AG20443 (cell line): Measurements from ENCODE around the gene FEZ2.

Experiments
- DNase-seq: peaks from one replicate; pipeline ENCODE4 v3.0.0; 2012; ENCODE audit warnings: low spot score, mixed read lengths

Gene FEZ2

DNA sequence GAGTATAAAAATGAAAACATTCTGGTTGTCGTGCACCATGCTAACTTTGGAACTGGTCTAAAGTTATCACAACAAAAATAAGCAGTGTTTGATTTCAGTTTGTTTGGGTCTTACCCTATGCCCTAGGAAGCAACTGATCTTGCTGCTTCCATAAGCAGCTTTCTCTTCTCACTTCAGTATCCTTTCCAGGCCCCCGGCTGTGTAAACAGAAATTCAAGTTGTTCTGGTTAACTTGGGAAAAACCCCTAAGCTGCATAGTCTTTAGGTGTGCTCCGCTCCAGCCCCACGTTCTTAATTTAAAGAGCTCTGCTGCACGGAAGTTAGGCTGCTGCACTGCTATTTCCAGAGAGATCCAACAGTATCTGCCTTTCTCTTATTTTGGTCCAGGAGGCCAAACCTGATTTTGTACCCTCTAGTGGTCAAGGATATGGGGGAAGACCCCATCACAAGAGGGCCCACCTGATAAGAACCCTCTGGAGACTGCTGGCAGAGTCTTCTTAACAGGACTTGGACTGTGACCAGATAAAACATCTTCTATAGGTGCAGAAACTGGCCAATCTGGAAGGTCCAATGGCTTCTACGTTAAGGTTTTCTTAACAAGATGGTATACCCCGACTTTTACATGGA lies 69.1 kb downstream of the FEZ2 start:
- no peak for DNase-seq

GRCh38 chr2:36528274-36528673 lies 69.7 kb downstream of the FEZ2 start:
- DNase-seq = no peak

- DNase-seq = peak; percentile 27
Observed at GRCh38 chr2:36526226-36526625, 71.7 kb downstream of the FEZ2 start.

- no peak for DNase-seq
Observed at GRCh38 chr2:36525245-36525644, 72.7 kb downstream of the FEZ2 start.

- DNase-seq = no peak
Observed at GRCh38 chr2:36523153-36523552, 74.8 kb downstream of the FEZ2 start.

DNA sequence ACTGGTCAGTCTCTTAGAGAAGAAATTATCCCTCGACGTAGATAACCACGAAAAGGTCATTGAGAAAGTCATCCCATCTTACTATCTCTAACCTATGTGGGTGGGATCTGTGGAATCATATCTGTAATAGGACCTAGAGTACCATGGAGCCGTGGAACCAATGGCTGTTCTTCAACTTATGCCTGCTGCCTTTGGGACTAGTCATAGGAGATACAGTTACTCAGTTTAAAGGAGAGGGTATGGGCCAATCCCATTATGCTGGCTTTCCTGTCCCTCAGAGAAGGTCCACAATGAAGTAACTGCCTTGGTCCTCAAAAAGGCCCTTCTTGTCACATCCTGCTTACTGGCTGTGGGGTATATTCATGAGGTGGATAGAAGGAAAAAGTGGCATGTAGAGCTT lies 77.5 kb downstream of the FEZ2 start:
- no peak for DNase-seq

DNA sequence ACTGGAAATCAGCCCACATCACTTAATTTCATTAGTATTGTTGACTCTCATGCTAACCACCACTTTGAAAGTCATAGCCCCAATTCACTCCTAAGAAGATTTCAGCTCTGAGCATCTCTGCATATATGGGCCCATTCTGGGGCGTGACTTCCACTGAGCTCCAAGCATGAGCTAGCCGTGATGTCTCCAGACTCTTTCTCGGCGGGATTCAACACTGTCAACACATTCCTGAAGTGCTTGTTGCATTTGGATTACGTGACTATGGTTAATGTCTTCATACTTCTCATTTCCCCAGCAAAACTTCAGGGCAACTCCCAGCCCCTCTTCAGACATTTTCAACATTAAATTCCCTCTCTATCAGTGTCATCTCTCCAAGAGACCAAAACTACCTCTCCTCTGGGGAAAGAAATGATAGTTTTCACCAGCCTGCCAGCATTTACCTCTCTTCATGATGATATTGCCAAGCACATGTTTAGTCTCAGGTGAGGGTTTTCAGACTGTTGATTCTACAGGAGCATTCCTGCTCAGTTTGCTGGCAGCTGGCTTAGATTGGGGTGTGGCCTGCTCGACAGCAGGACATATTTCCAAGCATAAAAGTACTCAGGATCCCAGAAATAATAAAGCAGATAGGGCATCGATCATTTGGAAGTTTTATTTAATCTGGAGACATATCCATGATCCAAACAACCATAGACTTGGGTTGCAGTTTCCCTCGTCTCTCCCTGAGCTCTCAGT lies 81.7 kb downstream of the FEZ2 start:
- DNase-seq = peak; percentile 77

DNA sequence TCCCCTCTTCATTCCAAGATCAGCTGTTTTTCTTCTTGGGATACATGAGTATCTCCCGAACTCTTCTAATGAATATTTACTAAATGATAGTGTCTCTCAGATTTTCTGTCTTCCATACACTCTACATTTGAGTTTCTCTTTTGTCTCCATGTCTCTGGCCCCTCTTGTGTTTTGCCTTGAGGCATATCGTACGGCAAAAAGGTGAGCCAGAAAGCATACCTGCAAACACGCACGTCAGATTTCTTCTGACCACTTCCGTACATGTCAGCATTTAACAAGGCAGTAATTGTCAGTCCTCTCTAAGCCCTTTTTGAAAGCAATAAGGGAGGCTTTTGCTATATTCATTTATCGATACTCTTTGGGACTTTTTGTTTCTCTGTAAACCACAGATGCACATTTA lies 82.4 kb downstream of the FEZ2 start:
- no peak for DNase-seq

DNA sequence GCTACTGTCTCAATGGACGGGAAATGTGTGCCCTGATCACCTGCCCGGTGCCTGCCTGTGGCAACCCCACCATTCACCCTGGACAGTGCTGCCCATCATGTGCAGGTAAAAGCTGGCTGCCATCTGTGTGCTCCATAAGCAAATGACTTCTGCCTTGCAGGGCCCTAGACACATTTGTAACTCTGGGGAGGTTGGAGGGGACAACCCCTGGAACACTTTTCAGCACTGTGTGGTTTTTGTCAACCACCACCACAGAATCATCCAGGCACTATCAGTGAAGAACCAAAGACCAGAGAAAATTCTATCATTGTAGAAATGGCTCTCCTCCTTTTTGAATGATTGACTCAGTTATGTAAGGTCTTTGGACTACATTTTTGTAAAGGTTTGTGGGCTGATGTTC lies 84.3 kb downstream of the FEZ2 start:
- DNase-seq = no peak

- DNase-seq = no peak
Observed at GRCh38 chr2:36512705-36513104, 85.3 kb downstream of the FEZ2 start.

GRCh38 chr2:36511858-36512603 lies 85.9 kb downstream of the FEZ2 start:
- DNase-seq = peak; percentile 44

DNA sequence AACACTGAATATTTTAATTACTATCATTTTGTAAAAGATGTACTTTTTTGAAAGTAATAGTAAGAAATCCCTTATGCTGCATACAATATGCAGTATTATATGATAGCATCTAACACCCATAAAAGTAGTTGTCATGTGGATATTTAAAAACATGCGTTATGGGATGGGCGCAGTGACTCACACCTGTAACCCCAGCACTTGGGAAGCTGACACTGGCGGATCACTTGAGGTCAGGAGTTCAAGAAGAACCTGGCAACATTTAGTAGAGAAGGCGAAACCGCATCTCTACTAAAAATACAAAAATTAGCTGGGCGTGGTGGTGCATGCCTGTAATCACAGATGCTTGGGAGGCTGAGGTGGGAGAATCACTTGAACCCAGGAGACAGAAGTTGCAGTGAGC lies 88.9 kb downstream of the FEZ2 start:
- DNase-seq = no peak

DNA sequence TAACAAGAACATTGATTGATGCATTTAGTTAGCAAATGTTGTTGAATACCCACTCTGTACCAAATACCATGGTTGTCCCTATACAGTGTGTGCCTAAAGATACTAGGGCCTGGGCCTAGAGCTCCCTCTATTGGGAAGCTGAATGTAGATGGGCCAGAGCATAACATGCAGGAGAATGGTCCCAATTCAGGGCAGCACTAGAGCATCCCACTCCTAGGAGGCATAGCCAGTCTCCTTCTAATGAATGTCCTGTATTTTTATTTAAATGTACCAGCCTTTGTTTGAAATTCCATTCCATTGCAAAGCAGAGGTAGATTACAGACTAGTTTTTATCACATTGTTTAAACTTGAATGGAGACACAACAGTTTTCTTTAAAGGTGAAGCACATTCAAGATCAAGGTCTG lies 90.6 kb downstream of the FEZ2 start:
- DNase-seq = peak; percentile 61
